Endothelial cell (in vitro differentiated cells): ENCODE measurements around the gene ANKRD18B. TPM values are rescaled to one million over a fixed set of nuclear protein-coding genes. Genes with fewer than 3 reads are reported as not detected.
"Not testable (repeated sequence)": the region's sequence is repeated elsewhere in the genome, so short reads cannot be mapped to it uniquely, and the experiment has no call there.

Source experiments
- DNase-seq: peaks from one replicate; pipeline ENCODE4 v3.0.0; 2021; ENCODE audit warnings: low spot score
- H3K27ac Mint-ChIP-seq: one replicate; pipeline ENCODE4 v1.8.0; 2021; ENCODE audit warnings: mixed read lengths, inconsistent platforms; ENCODE audit not compliant: unreplicated experiment
- H3K27me3 Mint-ChIP-seq: one replicate; pipeline ENCODE4 v1.8.0; 2021; ENCODE audit warnings: mild to moderate bottlenecking, moderate library complexity, mixed read lengths, inconsistent platforms; ENCODE audit not compliant: unreplicated experiment
- H3K36me3 Mint-ChIP-seq: one replicate; pipeline ENCODE4 v1.8.0; 2021; ENCODE audit warnings: mild to moderate bottlenecking, low read depth, mixed read lengths, inconsistent platforms; ENCODE audit not compliant: unreplicated experiment
- H3K4me1 Mint-ChIP-seq: one replicate; pipeline ENCODE4 v1.8.0; 2021; ENCODE audit warnings: mild to moderate bottlenecking, mixed read lengths, inconsistent platforms; ENCODE audit not compliant: unreplicated experiment
- H3K4me3 Mint-ChIP-seq: one replicate; pipeline ENCODE4 v1.8.0; 2021; ENCODE audit warnings: mild to moderate bottlenecking, mixed read lengths, inconsistent platforms; ENCODE audit not compliant: unreplicated experiment
- H3K9me3 Mint-ChIP-seq: one replicate; pipeline ENCODE4 v1.8.0; 2021; ENCODE audit warnings: mixed read lengths, inconsistent platforms; ENCODE audit not compliant: unreplicated experiment
- CTCF ChIP-seq: fragments of 200-600 bp; sonication (generic); IDR thresholded peaks from one replicate; pipeline ENCODE4 v1.5.0; 2021; ENCODE audit warnings: antibody characterized with exemption; ENCODE audit not compliant: unreplicated experiment
- total RNA-seq: library from RNA; stranded (reverse); fragmentation: NEBNext Ultra II Directional; extraction: Animal tissue kit (Norgen Biotek cat#: 25700); gene quantifications from one replicate; pipeline ENCODE4 v1.2.1, GENCODE V29; 2021; ENCODE audit not compliant: unreplicated experiment

ANKRD18B gene
- total RNA-seq, 1 donor from 2014 or later, result 0.41 TPM

GRCh38 chr9:33611358-33611757, 87.3 kb downstream of the ANKRD18B start:
- TF ChIP-seq CTCF, result no peak
- H3K4me3 Mint-ChIP-seq, result no peak overlapping the region
- no peaks in the 10 kb centered on the region for H3K27me3 Mint-ChIP-seq
- H3K36me3 Mint-ChIP-seq, result peaks cover 7% of the 10 kb centered on the region
- no peaks in the 10 kb centered on the region for H3K9me3 Mint-ChIP-seq
- H3K4me1 Mint-ChIP-seq, result no peaks in the 10 kb centered on the region
- no peak for DNase-seq
- H3K27ac Mint-ChIP-seq, result no peak overlapping the region

- H3K36me3 Mint-ChIP-seq, H3K4me1 Mint-ChIP-seq, H3K27me3 Mint-ChIP-seq, H3K27ac Mint-ChIP-seq, H3K4me3 Mint-ChIP-seq, H3K9me3 Mint-ChIP-seq, DNase-seq: not testable (repeated sequence)
Observed at GRCh38 chr9:33612410-33612809, 88.4 kb downstream of the ANKRD18B start.

GRCh38 chr9:33614001-33614687, 90.1 kb downstream of the ANKRD18B start:
- H3K27me3 Mint-ChIP-seq, result peaks cover 4% of the 10 kb centered on the region
- DNase-seq, result no peak
- no peak for TF ChIP-seq CTCF
- no peaks in the 10 kb centered on the region for H3K9me3 Mint-ChIP-seq
- H3K4me3 Mint-ChIP-seq, result no peak overlapping the region
- no peak overlapping the region for H3K27ac Mint-ChIP-seq
- H3K4me1 Mint-ChIP-seq, result peaks cover 5% of the 10 kb centered on the region
- H3K36me3 Mint-ChIP-seq, result peaks cover 7% of the 10 kb centered on the region

GRCh38 chr9:33618370-33618769, 94.3 kb downstream of the ANKRD18B start:
- not testable (repeated sequence) for H3K4me3 Mint-ChIP-seq, H3K9me3 Mint-ChIP-seq, H3K27me3 Mint-ChIP-seq, H3K27ac Mint-ChIP-seq, H3K4me1 Mint-ChIP-seq, H3K36me3 Mint-ChIP-seq, DNase-seq

GRCh38 chr9:33619666-33620404, 95.8 kb downstream of the ANKRD18B start:
- no peak overlapping the region for H3K27ac Mint-ChIP-seq
- TF ChIP-seq CTCF, result no peak
- no peaks in the 10 kb centered on the region for H3K9me3 Mint-ChIP-seq
- peaks cover 5% of the 10 kb centered on the region for H3K4me1 Mint-ChIP-seq
- H3K27me3 Mint-ChIP-seq, result peaks cover 10% of the 10 kb centered on the region
- H3K4me3 Mint-ChIP-seq, result no peak overlapping the region
- DNase-seq, result no peak
- H3K36me3 Mint-ChIP-seq, result no peaks in the 10 kb centered on the region
